ENCODE results near the gene SH3GL1.

The SH3GL1 gene

GRCh38 chr19:4389064-4389375, 11.3 kb downstream of the SH3GL1 start:
- TF ChIP-seq, protein P1, sequence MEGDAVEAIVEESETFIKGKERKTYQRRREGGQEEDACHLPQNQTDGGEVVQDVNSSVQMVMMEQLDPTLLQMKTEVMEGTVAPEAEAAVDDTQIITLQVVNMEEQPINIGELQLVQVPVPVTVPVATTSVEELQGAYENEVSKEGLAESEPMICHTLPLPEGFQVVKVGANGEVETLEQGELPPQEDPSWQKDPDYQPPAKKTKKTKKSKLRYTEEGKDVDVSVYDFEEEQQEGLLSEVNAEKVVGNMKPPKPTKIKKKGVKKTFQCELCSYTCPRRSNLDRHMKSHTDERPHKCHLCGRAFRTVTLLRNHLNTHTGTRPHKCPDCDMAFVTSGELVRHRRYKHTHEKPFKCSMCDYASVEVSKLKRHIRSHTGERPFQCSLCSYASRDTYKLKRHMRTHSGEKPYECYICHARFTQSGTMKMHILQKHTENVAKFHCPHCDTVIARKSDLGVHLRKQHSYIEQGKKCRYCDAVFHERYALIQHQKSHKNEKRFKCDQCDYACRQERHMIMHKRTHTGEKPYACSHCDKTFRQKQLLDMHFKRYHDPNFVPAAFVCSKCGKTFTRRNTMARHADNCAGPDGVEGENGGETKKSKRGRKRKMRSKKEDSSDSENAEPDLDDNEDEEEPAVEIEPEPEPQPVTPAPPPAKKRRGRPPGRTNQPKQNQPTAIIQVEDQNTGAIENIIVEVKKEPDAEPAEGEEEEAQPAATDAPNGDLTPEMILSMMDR (IDR thresholded peaks at IDR 0.05; ENCODE audit: insufficient read depth, missing control alignments), result no peak
- FAIRE-seq (no peak), DNase-seq (ENCODE audit: insufficient read length, low spot score) (no peak)

DNA sequence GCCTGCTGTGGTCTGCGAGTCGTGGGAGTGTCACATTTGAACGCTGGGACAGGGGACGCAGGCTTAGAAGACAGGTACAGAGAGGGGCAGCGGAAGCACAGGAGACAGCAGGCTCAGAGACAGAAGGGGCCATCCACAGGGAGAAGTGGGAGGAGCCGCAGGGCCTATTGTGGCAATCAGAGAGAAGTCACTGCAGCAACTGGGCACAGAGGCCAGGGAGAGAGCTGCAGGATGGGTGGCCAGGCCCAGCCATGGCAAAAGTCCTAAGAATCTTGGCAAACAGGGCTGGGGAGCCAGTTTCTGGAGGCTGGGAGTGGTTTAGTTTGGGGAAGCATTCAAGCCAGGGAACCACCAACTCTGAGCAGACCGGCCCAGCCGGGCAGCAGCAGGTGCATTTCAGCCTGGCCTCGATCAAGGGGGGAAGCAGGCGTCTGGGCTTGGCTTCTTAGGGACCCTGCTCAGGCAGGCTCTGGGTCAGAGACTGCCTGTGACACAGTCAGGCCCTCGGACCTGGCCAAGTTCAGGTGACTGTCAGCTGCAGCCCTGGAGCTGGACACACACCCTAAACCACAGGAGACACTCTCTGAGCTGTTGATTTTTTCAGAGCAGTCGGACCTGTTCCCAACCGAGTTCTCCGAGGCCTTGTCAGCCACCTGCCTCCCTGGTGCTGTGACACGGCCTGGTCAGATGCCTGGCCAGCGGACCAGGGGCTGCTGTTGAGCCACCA, 11.8 kb downstream of the SH3GL1 start:
- FAIRE-seq, result no peak
- TF ChIP-seq, protein P1 (IDR thresholded peaks at IDR 0.05; ENCODE audit: insufficient read depth, missing control alignments), result no peak

DNA sequence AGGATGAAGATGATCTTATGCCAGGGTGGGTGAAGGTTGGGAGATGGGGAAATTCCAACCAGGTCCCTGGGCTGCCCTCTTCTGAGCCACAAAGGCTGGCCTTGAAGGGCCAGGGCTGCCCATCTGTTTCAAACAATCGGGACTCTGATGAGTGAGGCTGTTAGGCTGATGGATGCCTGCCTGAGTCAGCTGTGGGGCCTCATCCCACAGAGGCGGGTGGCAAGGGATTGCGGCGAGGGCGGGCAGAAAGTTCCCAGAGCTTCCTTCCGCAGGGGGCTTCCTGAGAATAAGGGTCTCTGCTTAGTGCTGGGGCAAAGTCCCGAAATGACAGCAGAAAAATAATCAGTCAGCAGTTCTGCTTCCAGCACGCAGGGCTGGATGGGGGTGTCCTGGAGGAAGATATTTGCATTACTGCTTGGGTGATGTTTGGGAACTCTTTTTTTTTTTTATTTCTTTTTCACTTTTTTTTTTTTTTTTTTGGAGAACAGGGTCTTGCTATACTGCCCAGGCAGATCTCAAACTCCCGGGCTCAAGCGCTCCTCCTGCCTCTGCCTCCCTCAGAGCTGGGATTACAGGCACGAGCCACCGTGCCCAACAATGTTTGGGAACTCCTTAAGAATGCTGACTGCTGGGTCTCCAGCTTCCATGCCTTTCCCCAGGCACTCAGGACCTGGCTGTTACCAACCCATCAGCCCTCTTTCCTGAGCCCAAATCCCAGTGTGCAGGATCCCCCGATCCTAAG, 14.1 kb downstream of the SH3GL1 start:
- no peak for DNase-seq (ENCODE audit: insufficient read length, low spot score)
- FAIRE-seq, result no peak
- TF ChIP-seq, protein P1 (IDR thresholded peaks at IDR 0.05; ENCODE audit: insufficient read depth, missing control alignments), result no peak

More for the DNA sequence above, 11.8 kb downstream of the SH3GL1 start:
- DNase-seq (ENCODE audit: insufficient read length, low spot score), result no peak

GRCh38 chr19:4385291-4386040, 14.9 kb downstream of the SH3GL1 start:
- no peak for DNase-seq (ENCODE audit: insufficient read length, low spot score)
- TF ChIP-seq, protein P1 (IDR thresholded peaks at IDR 0.05; ENCODE audit: insufficient read depth, missing control alignments), result no peak
- no peak for FAIRE-seq

DNA sequence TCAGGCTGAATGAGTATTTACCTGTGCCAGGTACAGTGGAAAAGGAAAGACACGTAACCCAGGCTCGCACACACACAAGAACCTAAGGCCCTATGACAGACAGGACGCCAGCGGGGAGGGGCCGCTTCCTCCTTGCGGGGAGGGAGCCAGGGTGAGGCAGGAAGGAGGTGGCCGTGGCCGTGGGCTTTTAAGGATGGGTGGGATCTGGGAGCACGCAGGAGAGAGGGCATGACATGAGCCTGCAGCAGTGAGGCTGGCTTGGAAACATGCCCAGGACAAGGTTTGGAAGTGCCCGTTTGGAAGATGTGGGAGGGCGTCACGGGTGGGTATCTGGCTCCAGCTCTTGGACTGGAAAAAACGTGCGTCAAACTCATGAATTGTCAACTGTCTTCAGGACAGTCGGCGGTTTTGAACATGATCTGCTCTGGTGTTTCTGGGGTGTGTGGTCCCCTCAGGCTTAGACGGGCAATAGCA, 20.1 kb downstream of the SH3GL1 start:
- DNase-seq (ENCODE audit: insufficient read length, low spot score), result no peak
- FAIRE-seq, result no peak
- TF ChIP-seq, protein P1 (IDR thresholded peaks at IDR 0.05; ENCODE audit: insufficient read depth, missing control alignments), result no peak

DNA sequence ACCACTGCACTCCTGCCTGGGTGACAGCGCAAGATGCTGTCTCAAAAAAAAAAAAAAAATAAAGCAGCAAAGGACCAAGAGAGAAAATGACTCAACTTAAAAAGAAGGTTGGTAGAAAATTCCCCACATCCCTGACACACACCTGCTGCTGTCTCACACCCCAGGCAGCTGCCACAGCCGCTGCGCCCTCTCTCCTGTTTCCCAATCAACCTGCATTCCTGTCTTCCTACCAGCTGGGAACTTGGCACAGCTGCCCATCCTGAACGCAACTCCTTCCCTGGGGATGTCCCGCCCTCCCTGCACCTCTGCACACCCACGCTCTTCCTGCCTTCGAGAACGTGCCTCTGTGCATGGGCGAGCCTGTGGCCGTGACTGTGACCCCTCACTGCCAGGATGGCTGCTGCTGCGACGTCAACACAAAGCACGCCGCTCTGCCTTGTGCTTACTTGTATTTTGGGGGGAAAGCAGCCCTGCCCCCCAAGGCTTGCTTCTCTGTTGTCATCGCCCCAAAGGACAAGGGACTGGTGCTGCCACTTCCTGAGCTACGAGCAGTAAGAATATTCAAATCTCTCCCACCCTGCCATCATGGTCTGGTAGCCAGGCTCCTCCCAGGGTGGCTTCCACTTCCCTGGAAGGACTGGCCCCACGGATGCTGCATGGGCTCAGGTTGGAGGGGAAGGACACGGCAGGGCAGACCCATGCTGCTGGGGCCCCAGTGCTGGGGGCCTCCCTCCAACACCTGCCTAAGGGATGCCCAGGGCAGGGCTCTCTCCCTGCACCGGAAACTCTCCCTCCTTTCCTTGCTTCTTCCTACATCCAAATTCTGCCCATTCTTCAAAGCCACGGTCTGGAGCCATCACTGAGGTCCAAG, 20.7 kb downstream of the SH3GL1 start:
- no peak for FAIRE-seq
- no peak for DNase-seq (ENCODE audit: insufficient read length, low spot score)
- TF ChIP-seq, protein P1 (IDR thresholded peaks at IDR 0.05; ENCODE audit: insufficient read depth, missing control alignments), result no peak

All from D721Med (cell line).